HG03045 (cell line): Measurements from ENCODE around the gene C8G.

Experiments
- ATAC-seq: cut with Tn5 transposase; IDR thresholded peaks from one replicate; pipeline ENCODE4 v1.9.1; 2021; ENCODE audit warnings: mild to moderate bottlenecking, moderate library complexity; ENCODE audit not compliant: unreplicated experiment

C8G gene

DNA sequence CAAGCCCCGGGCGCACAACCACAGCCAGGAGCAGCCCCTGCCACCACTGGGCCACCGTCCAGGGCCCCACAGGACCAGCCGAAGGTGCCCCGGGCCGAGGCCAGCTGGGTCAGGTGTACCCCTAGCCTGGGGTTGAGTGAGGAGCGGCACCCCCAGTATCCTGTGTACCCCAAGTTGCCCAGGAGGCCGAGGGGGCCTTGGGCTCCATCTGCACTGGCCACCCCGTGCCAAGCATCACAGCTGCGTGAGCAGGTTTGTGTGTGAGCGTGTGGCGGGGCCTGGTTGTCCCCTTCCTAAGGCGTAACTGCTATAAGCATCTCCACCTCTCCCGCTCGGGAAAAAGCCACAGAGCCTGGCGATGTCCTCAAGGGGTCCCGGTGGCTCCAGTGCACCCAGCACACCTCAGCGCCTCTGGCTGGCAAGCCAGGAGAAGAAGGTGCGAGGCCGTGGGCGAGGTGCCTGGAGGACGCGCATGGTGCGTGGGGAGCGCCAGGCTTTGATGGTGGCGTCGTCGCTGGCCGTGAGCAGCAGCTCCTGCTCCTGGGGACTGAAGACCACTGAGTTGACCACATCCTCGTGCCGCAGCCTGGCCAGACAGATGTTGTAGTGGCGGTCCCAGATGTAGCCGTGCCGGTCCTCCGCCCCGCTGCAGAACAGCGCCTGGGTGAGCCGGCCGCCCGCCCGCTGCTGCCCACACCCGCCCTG lies 4.4 kb upstream of the C8G start:
- ATAC-seq = no peak

DNA sequence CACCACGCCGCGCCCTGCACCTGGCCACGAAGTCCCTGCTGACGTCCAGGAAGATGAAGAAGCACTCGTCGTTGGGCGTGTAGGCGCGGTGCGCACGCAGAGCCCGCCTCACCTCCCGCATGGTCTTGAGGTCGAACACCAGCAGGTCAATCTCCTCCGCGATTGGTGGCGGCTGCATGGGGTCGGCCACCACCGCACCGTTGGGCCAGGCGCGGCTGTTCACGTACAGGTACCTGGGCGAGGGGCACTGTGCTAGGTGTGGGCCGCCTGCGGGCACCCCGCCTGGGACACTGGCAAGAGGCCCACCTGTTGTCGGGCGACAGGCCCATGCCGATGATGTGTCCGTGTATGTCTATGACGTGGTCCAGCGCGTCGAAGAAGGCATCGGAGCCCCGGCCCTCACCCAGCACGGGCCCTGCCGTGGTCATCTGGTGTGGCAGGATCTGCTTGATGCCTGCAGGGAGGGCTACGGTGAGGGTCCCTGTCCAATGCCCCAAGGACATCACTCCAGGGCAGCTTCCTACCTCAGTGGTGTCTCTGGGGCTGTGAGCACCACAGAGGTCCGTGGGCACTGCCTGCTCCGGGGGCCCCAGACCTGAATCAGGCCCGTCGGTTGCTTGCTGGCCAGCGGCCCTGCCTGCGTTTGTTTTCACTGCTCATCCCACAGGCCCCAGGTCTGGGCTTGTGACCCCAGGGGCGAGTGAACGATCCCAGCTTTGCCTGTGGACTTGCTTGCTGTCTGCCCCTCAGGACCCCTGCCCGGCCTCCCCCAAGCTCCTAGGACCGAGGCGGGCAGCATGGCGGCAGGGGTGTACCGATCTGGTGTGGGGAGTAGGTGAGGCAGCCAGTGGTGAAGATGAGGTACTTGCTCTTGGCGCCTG lies 3.6 kb upstream of the C8G start:
- no peak for ATAC-seq

DNA sequence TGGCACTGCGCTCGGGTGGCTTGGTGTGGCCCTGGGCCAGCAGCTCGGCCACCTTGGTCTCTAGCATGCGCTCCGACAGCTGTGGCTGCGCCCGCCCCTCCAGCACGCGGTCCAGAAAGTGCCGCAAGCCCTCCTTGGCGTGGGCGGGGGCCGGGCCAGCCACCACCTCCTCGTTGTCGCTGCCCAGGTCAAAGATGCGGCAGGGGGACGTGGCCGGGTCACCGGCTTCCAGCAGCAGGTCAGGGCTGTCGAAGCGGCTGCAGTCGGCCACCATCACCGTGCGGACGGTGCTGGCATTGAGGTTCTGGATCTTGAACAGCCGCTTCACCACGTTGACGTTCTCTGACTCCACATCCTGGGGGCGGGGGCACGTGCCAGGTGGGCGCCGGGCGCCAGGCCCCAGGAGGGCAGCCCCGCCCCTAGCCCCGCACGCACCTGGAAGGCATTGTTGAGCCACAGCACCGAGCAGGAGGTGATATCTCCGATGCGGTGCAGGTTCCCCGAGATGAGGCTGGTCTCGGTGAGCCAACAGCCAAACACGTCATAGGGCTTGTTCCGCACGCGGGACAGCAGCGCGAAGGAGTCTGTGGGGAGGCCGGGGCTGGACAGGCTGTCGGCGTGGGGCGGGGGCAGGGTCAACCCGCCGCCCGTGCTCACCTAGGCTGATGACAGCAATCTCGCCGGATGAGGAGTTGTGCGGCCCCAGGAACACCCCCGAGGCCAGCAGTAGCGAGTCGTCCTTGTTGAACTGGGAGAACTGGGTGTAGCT lies 2.7 kb upstream of the C8G start:
- ATAC-seq = no peak

DNA sequence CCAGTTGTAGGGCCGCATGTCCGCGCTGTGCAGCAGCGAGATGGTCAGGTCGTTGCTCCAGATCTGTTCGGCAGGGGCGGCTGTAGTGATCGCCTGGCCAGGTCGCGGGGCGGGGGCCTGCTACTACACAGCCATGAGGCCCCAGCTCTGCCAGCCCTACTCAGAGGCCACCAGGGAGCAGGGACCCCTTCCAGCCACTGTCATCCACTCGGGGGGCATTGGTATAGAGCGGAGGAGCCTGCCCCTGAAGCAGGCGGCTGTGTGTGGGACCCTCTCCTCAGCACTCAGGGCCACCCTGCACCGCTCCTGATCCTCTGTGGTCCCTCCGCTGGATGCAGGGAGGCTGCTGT lies 2.2 kb upstream of the C8G start:
- ATAC-seq = no peak

DNA sequence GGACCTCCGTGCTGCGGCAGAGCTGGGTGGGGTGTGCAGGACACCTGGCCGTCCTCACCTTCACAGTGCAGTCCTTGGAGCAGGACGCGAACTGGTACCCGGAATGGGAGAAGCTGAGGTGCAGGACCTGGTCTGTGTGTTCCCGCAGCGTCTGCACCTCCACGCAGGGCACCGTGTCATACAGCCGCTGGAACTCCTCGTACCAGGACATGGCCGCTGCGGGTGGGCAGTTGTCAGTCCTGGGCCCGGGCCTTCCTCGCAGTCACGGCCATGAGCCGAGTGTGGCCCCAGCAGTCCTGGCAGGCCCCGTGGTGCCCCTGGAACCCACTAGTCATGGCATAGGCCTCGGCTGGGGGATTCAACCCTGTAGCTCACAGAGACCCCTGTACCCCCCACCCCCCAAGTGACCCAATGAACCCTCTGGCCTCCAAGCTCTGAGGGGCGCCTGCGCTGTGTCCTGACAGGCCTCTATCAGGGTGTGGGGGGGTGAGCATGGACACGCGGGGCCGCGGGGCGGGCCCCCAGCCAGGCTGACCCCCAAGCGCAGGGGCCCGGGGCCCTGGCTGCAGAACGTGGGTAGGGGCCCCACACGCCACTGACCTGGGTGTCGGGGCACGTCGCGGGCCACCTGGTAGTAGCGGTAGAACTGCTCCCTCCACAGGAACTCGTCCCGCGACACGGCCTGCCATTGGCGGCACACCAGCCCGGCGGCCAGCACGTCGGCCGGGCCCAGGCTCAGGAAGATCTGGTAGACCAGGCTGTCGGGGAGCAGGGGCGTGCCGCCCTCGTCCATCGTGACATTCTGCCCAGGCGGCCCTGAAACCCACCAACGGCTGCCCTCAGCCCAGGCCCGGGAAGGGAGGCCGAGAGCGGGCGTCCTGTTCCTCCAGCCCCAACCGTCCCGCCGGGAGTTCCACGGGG lies 1.5 kb upstream of the C8G start:
- ATAC-seq = peak; percentile 13

DNA sequence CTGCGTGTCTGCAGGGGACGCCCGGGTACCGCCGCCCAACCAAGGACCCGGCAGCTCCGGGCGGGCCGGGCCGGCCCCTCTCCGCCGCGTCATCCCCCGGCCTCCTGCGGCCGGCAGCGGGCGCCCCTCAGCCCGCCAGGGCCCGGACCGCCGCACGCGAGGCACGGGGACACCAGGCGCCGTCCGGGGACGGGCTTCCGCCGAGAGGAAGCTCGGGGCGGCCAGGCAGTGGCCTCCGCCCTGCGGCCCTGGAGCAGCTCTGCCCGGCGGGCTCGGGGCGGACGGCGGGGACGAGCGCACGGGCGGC lies 878 bp upstream of the C8G start:
- peak; percentile 33 for ATAC-seq

DNA sequence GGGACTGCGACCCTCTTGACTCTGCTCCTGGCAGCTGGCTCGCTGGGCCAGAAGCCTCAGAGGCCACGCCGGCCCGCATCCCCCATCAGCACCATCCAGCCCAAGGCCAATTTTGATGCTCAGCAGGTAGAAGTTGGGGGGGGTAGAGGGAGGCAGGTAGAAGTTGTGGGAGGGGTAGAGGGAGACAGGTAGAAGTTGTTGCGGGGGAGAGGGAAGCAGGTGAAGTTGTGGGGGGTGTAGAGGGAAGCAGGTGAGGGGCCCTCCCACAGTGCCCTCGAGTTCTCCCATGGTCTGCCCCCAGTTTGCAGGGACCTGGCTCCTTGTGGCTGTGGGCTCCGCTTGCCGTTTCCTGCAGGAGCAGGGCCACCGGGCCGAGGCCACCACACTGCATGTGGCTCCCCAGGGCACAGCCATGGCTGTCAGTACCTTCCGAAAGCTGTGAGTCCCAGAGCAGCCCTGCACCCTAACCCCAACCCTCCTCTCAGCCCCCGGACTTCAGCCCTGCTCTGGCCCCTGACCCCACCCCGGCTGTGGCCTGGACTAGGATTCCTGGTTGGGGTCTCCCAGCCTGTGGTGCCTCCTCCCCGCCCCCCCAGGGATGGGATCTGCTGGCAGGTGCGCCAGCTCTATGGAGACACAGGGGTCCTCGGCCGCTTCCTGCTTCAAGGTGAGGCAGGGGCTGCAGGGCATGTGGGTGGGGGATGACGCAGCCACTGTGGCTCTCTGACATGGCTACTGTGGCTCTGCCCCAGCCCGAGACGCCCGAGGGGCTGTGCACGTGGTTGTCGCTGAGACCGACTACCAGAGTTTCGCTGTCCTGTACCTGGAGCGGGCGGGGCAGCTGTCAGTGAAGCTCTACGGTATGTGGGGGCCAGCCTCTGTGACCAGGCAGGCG lies 537 bp downstream of the C8G start:
- ATAC-seq = no peak

DNA sequence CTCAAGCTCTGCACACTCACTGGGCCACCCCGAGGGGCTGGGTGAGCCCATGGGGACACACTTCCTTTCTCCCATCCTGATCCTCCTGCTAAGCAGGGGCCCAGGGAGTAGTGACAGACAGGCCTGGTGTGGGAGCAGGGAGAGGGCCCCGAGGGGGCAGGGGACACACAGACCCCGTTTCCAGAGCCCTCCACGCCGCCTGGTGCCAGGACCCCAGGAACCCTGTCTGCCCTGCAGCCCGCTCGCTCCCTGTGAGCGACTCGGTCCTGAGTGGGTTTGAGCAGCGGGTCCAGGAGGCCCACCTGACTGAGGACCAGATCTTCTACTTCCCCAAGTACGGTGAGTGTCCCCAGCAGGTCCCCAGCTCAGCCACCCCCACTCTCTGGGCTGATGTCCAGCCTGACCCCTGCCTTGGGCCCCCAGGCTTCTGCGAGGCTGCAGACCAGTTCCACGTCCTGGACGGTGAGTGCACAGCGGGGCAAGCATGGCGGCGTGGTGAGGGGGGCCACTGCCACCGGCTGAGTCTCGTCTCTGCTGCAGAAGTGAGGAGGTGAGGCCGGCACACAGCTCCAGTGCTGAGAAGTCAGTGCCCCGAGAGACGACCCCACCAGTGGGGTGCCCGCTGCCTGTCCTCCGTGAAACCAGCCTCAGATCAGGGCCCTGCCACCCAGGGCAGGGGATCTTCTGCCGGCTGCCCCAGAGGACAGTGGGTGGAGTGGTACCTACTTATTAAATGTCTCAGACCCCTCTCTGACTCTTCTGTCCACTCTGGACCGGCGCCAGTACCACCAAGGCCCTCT lies 1.4 kb downstream of the C8G start:
- ATAC-seq = no peak

DNA sequence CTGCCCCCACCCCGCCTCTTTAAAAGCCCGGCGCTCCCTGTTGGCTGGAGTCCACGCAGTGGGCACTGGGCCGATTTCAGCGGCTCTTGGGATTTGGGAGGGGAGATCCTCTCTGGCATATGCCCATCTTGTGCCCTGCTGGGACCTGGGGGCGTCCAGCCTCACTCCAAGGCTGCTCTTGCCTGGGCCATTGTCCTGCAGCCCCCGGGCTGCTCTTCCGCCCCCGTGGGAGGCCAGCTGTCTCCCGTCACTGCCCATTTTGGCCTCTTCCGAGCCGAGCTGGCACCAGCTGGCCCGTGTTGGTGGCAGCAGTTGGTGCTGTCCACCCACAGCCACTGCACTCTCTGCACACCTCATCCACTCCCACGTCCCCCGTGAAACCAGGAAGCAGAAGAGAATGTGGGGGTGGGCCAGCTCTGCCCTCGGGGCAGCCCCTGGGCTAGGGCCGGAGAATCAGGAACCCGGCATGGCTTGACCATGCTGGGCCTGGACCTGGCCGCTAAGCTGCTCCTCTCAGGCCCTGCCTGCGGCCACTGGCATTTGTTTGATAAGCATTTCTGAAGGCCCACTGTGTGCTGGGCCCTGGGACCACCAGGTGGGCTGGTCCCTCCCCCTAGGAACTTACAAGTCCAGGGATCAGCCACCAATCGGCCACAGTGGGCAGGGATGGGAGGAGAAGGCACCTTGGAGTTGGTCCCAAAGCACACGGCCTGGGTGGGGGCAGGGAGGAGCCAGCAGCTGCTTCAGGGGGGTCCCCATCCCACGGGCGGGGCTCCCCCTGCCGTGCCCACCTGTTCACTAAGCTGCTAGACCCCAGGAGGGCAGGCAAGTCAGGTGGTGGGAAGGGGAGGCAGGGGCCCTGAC lies 2.2 kb downstream of the C8G start:
- ATAC-seq = no peak

DNA sequence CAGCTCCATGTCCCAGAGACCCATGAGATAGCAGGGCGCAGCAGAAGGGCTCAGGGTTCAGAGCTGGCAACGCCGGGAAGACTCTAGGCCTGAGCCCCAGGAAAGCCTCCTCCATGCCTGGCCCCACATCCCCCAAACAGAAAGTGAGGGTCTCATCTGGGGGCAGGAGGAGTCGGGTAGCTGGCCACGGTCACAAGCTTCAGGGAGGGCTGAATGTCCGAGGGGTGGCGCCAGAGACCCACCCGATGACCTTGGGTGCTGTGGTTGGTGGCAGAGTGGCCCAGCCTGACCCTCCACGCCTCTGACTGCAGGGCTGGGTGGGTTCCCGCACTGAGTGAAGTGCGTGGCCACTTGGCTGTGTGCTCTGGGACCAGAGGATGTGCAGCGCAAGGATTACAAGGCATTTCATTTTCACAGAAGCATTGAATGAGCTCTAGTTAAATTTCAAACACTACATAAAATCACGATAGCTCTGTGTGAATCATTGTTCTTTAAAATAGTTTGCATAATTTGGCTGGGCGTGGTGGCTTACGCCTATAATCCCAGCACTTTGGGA lies 3.0 kb downstream of the C8G start:
- ATAC-seq = no peak

DNA sequence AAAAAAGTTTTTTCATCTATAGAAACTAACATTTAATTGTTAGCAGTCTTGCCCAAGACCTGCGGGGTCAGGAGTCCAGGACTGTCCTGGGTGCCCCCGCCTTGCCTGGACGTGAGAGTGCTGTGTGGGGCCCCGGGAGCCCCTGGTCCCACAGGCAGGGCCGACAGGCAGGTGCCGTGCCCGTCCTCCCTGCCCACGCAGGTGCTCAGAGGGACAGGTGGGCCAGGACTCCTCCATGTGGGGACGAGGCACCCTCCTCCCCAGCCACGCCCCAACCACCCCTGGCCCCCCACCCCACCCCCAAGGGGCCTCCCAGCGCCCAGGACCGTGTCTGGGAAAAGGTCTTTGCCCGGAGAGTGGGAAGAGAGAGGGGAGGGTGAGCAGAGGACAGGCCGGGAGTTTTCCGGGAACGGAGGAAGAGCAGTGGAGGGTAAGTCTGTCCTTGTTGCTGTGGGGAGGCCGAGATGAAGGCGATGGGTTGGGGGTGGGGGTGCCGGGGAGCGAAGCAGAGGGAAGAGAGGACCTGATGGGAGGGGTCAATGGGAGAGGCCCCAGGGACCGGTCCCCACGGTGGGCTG lies 4.3 kb downstream of the C8G start:
- no peak for ATAC-seq

DNA sequence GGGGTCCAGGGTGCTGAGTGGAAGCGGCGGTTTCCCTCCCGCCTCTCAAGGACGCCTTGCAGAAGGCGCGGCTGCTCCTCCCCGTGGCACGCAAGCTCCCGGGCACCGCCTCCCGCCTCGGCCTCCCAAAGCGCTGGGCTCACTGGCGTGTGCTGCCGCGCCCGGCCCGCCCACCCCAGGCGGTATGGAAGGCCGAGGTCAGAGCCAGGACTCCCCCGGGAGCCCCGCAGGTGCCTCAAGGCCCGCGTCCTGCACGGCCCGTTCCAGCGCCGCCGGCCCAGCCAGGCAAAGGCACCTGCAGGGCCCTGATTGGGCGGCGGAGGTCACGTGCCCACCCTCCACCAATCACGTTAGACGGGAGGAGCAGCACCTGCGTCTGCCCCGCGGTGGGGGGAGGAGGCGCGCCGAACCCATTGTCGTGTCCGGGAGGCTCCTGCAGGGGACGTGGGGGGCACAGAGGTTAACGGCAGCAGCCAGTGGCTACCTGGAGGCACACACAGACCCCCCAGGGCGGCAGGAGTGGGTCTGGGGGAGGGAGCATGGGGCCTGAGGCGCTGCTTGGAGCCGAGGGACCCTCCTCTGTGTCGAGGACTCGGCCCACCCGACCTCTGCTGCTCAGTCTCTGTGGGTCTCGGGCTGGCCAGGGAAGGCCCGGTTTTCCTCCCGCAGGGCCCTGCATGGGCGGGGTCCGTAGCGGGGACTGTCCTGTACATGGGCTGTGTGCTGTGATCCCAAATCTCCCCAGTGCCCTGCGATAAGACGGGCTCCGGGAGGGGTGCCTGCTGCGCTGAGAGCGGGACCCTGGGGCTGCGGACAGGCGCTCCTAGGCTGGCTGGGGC lies 5.0 kb downstream of the C8G start:
- ATAC-seq = peak; percentile 86

DNA sequence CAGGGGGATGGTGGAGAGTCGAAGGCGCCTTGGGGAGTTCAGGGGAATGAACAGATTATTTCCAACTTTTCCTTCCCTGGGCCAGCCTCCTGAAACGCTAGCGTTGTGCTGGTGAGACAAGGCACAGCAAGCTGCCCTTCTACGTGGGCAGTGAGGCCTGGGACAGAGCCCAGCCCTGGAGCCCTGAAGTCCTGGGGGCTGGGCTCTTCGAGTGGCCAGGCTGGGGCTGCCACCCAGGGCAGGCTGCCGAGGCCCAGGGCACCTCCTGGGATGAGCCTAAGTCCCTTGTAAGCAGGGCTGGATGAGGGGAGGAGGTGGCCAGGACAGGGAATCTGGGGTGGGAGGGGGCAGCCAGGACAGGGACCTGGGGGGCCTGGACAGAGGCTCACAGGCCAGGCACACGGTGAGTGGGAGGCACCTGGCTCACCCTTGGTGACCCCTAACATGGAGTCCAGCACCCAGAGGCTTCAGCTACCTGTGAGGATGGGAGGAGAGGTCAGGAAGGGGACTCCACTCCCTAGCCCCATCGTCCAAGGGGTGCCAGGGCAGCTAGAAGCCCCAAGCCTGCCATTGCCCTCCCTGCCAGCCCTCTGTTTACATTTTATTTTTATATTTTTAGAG lies 5.7 kb downstream of the C8G start:
- no peak for ATAC-seq

DNA sequence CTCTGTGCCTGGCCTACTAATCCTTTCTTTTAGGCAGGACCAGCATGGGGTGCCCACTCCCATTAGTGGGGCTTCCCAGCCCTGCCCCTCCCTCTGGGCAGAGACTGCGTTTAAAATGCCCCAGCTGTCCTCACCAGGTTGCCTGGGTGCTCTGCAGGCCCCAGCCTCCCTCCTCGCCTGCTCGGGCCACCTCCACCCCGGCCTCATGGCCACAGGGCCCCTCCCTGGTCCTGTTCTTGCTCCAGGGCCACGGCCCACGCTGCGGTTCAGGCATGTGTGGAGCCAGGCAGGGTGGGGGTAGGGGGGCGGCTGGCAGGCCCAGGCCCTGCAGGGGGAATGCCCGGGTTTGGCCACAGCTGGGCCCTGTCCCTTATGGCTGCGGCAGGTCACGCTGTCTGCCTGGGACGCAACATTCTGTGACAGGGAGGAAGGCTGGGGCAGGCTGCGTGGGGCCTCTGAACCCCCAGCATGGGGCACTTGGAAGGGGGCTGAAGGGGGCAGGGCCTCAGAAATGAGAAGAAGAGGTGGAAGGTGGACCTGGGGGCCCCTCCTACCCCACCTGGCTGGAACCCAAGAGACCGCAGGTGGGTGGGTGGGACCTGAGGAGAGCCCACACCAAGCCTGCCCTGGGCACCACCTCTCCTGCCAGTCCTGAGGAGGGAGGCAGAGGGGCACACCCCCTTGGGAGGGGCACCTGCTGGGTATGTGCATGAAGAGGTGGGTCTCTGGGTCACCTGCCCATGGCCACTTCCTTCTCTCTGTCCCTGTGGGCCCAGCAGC lies 6.7 kb downstream of the C8G start, which contains the start of gene LCN12:
LCN12 (plus strand) TSS at position 733 of the 780 bp plus-strand sequence. CDS start 55 bp downstream, outside the sequence.
- no peak for ATAC-seq

DNA sequence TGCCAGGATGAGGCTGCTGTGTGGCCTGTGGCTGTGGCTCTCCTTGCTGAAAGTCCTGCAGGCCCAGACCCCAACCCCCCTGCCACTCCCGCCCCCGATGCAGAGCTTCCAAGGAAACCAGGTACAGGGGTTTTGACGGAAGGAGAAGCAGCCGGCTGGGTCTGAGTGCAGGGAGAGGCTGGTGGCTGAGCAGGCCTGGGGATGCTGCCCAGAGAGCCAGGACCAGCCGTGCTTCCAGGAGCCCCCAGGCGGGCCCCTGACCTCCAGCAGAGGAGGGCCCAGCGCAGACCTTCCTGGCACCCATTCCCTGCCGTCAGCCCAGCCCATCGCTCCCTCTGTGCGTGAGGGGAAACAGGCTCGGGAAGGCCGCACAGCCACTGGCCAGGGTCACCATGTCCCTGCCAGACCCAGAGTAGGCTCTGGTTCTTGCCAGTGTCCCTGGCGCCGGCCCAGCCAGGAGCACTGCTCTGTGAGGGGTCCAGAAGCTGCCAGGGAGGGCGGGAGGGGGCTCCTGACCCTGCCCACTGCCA lies 7.3 kb downstream of the C8G start:
- ATAC-seq = no peak
